Measurements from ENCODE around the gene PIGS.

GRCh38 chr17:28523186-28523585 is 48.1 kb downstream of the PIGS start:
- TF ChIP-seq POLR2A (IDR thresholded peaks at IDR 0.05; ENCODE audit: extremely low read depth, insufficient read length) (no peak), CTCF (IDR thresholded peaks at IDR 0.05; ENCODE audit: low read depth, low read length) (no peak), MAX (IDR thresholded peaks at IDR 0.05; ENCODE audit: low read depth, low read length) (no peak), MYC (IDR thresholded peaks at IDR 0.05; ENCODE audit: low read depth, low read length) (no peak)

All from NB4 (cell line).